ENCODE data around the gene PSAP. TPM values are rescaled to one million over a fixed set of nuclear protein-coding genes. Genes with fewer than 3 reads are reported as not detected.
A peak's percentile ranks its signal among the peaks of the same experiment; 100 is the strongest.

Gene PSAP
- total RNA-seq, 4 donors from 2014 or later: 280 to 623 (median 490) TPM

GRCh38 chr10:71846816-71847215 is 4.2 kb downstream of the PSAP start:
- TF ChIP-seq POLR2A (IDR thresholded peaks at IDR 0.05) (no peak), CTCF (IDR thresholded peaks at IDR 0.05) (no peak)
- Histone ChIP-seq H3K9me3 (no peaks in the 10 kb centered on the region), H3K4me3 (no peak overlapping the region), H3K36me3 (no peaks in the 10 kb centered on the region), H3K27me3 (no peaks in the 10 kb centered on the region), H3K4me1 (peaks cover 20 to 92% (median 70%) of the 10 kb centered on the region in 3 donors), H3K27ac (peak overlapping the region; percentile 28 to 77 (median 52))
- intact Hi-C loops (cut with DNase I): no loop called here
- no peak for DNase-seq
- 84% methylated on average over 3 of the region's 3 CpGs for WGBS, 2 donors

GRCh38 chr10:71845410-71846405 is 5.3 kb downstream of the PSAP start:
- peaks cover 15 to 98% (median 69%) of the 10 kb centered on the region in 3 donors for H3K4me1 ChIP-seq
- H3K27me3 ChIP-seq: no peaks in the 10 kb centered on the region
- TF ChIP-seq CTCF (IDR thresholded peaks at IDR 0.05): no peak
- no peak for TF ChIP-seq POLR2A (IDR thresholded peaks at IDR 0.05)
- no peaks in the 10 kb centered on the region for H3K36me3 ChIP-seq
- intact Hi-C loops (cut with DNase I): no loop called here
- H3K4me3 ChIP-seq: no peak overlapping the region
- peak overlapping the region; percentile 36 to 77 (median 62) for H3K27ac ChIP-seq
- DNase-seq: no peak
- 43 to 49% methylated on average over 9 to 11 of the region's 11 CpGs for WGBS, 2 donors
- no peaks in the 10 kb centered on the region for H3K9me3 ChIP-seq

- no peak for TF ChIP-seq POLR2A (IDR thresholded peaks at IDR 0.05)
- TF ChIP-seq CTCF (IDR thresholded peaks at IDR 0.05): no peak
- DNase-seq: no peak
- no peaks in the 10 kb centered on the region for H3K27me3 ChIP-seq
- WGBS, 2 donors: 51 to 74% methylated on average over 2 of the region's 2 CpGs
- H3K4me3 ChIP-seq: no peak overlapping the region
- H3K27ac ChIP-seq: peak overlapping the region in 2 of 4 donors; percentile 69 to 77
- intact Hi-C loops (cut with DNase I): no loop called here
- no peaks in the 10 kb centered on the region for H3K9me3 ChIP-seq
- no peaks in the 10 kb centered on the region for H3K36me3 ChIP-seq
- peaks cover 15 to 100% (median 75%) of the 10 kb centered on the region in 3 donors for H3K4me1 ChIP-seq
Measured at GRCh38 chr10:71844695-71845094, 6.4 kb downstream of the PSAP start.

GRCh38 chr10:71844084-71844483 is 7.0 kb downstream of the PSAP start:
- DNase-seq: no peak
- intact Hi-C loops (cut with DNase I): no loop called here
- Histone ChIP-seq H3K27me3 (no peaks in the 10 kb centered on the region), H3K36me3 (no peaks in the 10 kb centered on the region), H3K4me3 (no peak overlapping the region), H3K9me3 (no peaks in the 10 kb centered on the region), H3K4me1 (peaks cover 15 to 100% (median 73%) of the 10 kb centered on the region in 3 donors), H3K27ac (no peak overlapping the region)
- WGBS, 2 donors: 34 to 44% methylated on average over 2 of the region's 2 CpGs
- TF ChIP-seq POLR2A (IDR thresholded peaks at IDR 0.05): no peak

- Histone ChIP-seq H3K4me1 (peaks cover 21 to 100% (median 71%) of the 10 kb centered on the region in 3 donors), H3K9me3 (no peaks in the 10 kb centered on the region), H3K4me3 (no peak overlapping the region), H3K27me3 (no peaks in the 10 kb centered on the region), H3K27ac (no peak overlapping the region), H3K36me3 (peaks cover 0 to 3% (median 0%) of the 10 kb centered on the region in 3 donors)
- WGBS, 2 donors: 63 to 71% methylated on average over 10 to 11 of the region's 14 CpGs
- no peak for TF ChIP-seq POLR2A (IDR thresholded peaks at IDR 0.05)
- intact Hi-C loops (cut with DNase I): no loop called here
- DNase-seq: no peak
Measured at GRCh38 chr10:71842856-71843686, 8.0 kb downstream of the PSAP start.

All from esophagus squamous epithelium (tissue), 5 donors.